Thymus (tissue), 11 donors: ENCODE results near the gene TSSC4. TPM values are rescaled to one million over a fixed set of nuclear protein-coding genes. Genes with fewer than 3 reads are reported as not detected.
A peak's percentile ranks its signal among the peaks of the same experiment; 100 is the strongest.

Source experiments
- DNase-seq, 9 donors: peaks; one replicate each; pipeline ENCODE4 v3.0.0-alpha.2; 2013; ENCODE audit warnings: low spot score in 9 of 9, low read depth in 6 of 9, missing footprints in 1 of 9
- H3K27ac ChIP-seq, 2 donors: one replicate each; pipeline ENCODE4 v1.5.1; 2013; ENCODE audit warnings: control low read depth in 1 of 2, low read depth in 1 of 2, low read length in 1 of 2, mild to moderate bottlenecking in 1 of 2, moderate library complexity in 1 of 2
- H3K27me3 ChIP-seq, 2 donors: one replicate each; pipeline ENCODE4 v1.5.1; 2013; ENCODE audit warnings: low read length in 1 of 2; ENCODE audit not compliant: control insufficient read depth in 2 of 2, insufficient read depth in 1 of 2
- H3K36me3 ChIP-seq, 2 donors: one replicate each; pipeline ENCODE4 v1.5.1; 2013; ENCODE audit warnings: low read length in 1 of 2, mild to moderate bottlenecking in 1 of 2, moderate library complexity in 1 of 2; ENCODE audit not compliant: control insufficient read depth in 2 of 2, insufficient read depth in 2 of 2
- H3K4me1 ChIP-seq, 2 donors: one replicate each; pipeline ENCODE4 v1.5.1; 2013; ENCODE audit warnings: low read length in 2 of 2; ENCODE audit not compliant: control insufficient read depth in 2 of 2, insufficient read depth in 2 of 2
- H3K4me3 ChIP-seq, 2 donors: one replicate each; pipeline ENCODE4 v1.5.1; 2013; ENCODE audit warnings: low read length in 2 of 2, control low read depth in 1 of 2, mild to moderate bottlenecking in 1 of 2
- H3K9me3 ChIP-seq, 2 donors: one replicate each; pipeline ENCODE4 v1.5.1; 2013; ENCODE audit warnings: low read length in 1 of 2, mild to moderate bottlenecking in 1 of 2; ENCODE audit not compliant: control insufficient read depth in 2 of 2, insufficient read depth in 1 of 2
- WGBS: extraction: QIAGEN DNeasy Blood & Tissue Kit; methylation state at CpG from one replicate; pipeline ENCODE4 v1.1.7; 2013; 5-methylcytosine and 5-hydroxymethylcytosine counted together
- polyA plus RNA-seq: library from polyadenylated mRNA; stranded (reverse); fragments of 200-250 nt; gene quantifications from one replicate; pipeline ENCODE4 v1.2.3, GENCODE V29; 2013
- total RNA-seq: library from RNA; stranded (reverse); fragments of 120-200 nt; gene quantifications from one replicate; pipeline ENCODE4 v1.2.4, GENCODE V29; 2013
- donor health status: healthy.

Gene TSSC4
- total and polyA plus RNA-seq, 2 donors, result 56.8 to 62.0 TPM

DNA sequence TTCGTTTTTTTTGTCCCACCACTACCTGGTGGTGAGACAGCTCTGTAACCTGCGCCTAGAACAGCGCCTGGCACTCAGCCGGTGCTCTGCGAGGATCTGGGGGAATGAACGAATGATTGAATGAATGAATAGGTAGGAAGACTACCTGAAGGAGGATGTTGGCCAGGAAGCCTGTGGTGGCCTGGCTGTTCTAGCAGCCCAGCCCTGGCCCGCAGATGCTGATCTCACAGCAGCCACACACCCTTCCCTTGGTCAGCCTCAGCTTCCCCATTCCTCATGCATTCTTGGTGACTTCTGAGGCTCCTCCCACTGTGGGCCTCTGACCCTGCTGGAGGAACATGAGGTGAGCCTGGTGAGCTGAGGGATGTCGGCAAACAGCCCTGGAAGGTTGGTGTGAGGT, 40.1 kb downstream of the TSSC4 start:
- 74% methylated on average over 8 of the region's 8 CpGs for WGBS
- DNase-seq, result no peak

DNA sequence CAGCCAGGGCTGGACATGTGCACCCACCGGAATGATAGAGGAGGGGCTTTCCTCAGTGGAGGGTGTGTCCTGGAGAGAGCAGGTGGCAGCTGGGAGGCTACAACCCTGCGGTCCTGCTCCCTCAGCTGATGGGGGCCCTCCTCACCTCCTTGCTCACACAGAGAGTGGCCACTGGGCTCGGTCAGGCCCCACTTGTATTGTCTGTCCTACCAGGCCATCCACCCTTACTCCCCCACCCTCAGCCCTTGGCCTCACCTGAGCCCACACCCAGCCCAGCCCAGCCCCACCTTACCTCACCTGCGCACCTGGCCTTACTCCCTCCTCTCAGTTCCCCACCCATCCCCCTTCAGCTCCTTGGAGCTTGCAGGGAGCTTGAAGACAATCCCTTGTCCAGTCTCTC, 40.6 kb downstream of the TSSC4 start:
- WGBS, result 90% methylated on average over 4 of the region's 4 CpGs
- Histone ChIP-seq H3K36me3 (no peaks in the 10 kb centered on the region), H3K4me1 (peaks cover 8 to 9% of the 10 kb centered on the region in 2 donors), H3K9me3 (peaks cover 0 to 4% of the 10 kb centered on the region in 2 donors), H3K27ac (no peak overlapping the region), H3K27me3 (peaks cover 11 to 46% of the 10 kb centered on the region in 2 donors), H3K4me3 (no peak overlapping the region)
- no peak for DNase-seq

More for the DNA sequence above, 40.1 kb downstream of the TSSC4 start:
- Histone ChIP-seq H3K4me3 (no peak overlapping the region), H3K36me3 (no peaks in the 10 kb centered on the region), H3K9me3 (peaks cover 0 to 4% of the 10 kb centered on the region in 2 donors), H3K4me1 (peaks cover 6 to 8% of the 10 kb centered on the region in 2 donors), H3K27ac (no peak overlapping the region), H3K27me3 (peaks cover 8 to 41% of the 10 kb centered on the region in 2 donors)

DNA sequence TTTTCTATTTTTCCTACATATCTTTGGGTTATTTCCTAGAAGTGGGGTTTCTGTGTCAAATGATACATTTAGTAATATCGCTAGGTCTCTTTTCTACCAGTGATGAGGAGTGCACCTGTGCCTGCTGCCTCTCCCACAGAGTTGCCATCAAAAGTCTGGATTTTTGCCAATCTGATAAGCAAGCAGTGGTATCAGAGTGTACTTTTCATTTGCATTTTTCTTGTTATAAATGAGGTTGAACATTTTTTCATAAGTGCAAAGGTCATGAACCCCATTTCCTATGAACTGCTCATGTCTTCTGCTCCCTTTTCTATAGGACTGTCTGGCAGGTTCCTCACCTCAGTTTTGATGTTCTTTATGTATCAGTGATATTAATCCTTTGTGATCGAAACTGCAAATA, 42.0 kb downstream of the TSSC4 start:
- H3K4me3 ChIP-seq, result no peak overlapping the region
- DNase-seq, result no peak
- 53% methylated on average over 2 of the region's 2 CpGs for WGBS
- H3K4me1 ChIP-seq, result peaks cover 18 to 19% of the 10 kb centered on the region in 2 donors
- no peak overlapping the region for H3K27ac ChIP-seq
- peaks cover 15 to 60% of the 10 kb centered on the region in 2 donors for H3K27me3 ChIP-seq
- peaks cover 0 to 4% of the 10 kb centered on the region in 2 donors for H3K9me3 ChIP-seq
- no peaks in the 10 kb centered on the region for H3K36me3 ChIP-seq

DNA sequence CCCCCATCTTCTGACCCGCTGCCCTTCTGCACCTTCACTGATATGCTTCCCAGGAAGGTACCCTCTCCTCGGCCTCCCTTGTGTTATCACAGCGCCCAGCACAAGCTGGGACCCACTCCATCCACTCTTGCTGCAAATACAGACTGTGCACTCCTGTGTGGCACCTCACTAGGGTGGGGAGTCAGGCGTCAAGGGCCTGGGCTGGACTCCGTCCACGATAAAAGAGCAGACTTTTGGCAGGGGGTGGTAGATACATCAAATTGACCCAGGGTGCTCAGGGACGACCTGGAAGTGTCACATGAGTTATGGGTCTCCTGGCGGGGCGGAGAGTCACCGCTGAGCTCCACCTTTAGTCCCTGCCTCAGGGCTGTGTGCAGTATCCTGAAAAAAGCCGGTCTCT, 42.9 kb downstream of the TSSC4 start:
- WGBS, result 85% methylated on average over 11 of the region's 11 CpGs
- Histone ChIP-seq H3K27me3 (peaks cover 15 to 68% of the 10 kb centered on the region in 2 donors), H3K4me1 (peaks cover 18 to 22% of the 10 kb centered on the region in 2 donors), H3K27ac (no peak overlapping the region), H3K36me3 (no peaks in the 10 kb centered on the region), H3K4me3 (no peak overlapping the region), H3K9me3 (peaks cover 0 to 4% of the 10 kb centered on the region in 2 donors)
- no peak for DNase-seq

DNA sequence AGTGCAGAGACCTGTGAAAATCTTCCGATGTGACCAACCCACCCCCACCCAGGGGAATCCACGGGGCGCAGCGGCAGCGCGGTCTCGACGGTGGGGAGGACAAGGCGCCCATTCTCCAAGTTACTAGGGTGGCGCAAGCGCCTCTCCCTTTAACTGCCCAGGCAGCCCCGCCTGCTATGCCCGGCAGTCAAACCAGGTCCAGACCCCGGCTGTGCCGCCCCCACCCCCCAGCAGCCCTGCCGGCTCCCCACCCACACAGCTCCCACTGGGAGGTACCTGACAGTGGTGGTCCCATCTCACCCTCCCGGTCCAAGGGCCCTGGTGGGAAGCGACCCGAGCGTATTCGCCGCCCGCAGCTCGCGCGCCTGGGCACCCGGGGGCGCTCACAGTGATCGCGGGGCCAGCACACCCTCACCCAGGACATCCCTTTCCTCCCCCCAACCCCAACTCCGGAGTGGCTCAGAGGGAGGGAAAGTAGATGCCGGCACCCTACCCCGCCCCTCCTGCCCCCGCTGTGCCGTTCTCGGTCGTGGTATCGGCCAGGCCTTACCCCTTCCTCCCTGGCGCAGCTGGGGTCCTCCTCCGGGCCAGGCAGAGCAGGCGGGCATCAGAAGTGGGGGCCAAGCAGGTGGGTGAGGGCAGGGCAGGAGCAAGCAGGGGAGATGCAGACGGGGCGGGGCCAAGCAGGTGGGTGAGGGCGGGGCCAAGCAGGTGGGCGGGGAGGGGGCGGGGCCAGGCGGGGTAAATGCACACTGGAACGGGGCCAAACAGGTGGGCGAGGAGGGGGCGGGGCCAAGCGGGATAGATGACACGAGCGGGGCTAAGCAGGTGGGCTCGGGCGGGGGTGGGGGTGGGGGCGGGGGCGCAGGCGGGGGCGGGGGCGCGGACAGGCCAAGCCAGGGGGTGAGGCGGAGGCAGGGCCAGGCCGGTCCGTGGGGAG, 43.6 kb downstream of the TSSC4 start, which contains the start of gene TRPM5:
Gene TRPM5, minus strand, starts transcription at position 634 of the 940 bp plus-strand sequence. CDS start 21,478 bp downstream, outside the sequence.
- Histone ChIP-seq H3K4me1 (peaks cover 18 to 22% of the 10 kb centered on the region in 2 donors), H3K27me3 (peaks cover 15 to 73% of the 10 kb centered on the region in 2 donors), H3K9me3 (peaks cover 0 to 4% of the 10 kb centered on the region in 2 donors), H3K36me3 (no peaks in the 10 kb centered on the region), H3K4me3 (peak within 1 kb of the TSS; percentile 24 to 53), H3K27ac (peak within 1 kb of the TSS in 1 of 2 donors; percentile 42)
- WGBS, result 11% methylated on average over 61 of the region's 64 CpGs
- peak in 2 of 9 donors; percentile 10 to 28 for DNase-seq

DNA sequence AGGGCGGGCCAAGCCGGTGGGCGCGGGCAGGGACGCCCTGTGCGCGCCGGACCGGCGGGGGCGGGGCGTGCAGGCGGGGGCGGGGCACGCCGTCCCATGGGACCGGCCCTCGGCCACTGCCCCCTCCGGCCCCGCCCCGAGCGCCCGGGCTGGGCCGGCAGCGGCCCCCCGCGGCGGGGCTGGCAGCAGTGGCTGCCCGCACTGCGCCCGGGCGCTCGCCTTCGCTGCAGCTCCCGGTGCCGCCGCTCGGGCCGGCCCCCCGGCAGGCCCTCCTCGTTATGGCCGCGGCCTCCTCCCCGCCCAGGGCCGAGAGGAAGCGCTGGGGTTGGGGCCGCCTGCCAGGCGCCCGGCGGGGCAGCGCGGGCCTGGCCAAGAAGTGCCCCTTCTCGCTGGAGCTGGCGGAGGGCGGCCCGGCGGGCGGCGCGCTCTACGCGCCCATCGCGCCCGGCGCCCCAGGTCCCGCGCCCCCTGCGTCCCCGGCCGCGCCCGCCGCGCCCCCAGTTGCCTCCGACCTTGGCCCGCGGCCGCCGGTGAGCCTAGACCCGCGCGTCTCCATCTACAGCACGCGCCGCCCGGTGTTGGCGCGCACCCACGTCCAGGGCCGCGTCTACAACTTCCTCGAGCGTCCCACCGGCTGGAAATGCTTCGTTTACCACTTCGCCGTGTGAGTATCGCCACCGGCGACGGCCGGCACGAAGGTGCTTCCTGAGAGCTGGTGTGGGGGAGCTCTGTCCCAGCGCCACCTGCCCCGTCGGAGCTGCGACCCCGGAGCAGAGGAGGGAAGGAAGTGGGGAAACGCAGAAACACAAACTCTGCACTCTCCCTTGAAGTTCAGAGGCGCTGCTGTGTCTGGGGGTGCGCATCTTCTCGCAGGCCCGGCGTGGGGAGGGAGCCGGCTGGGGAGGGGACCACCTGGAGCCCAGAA, 44.5 kb downstream of the TSSC4 start, which contains the start of gene KCNQ1:
Gene KCNQ1, plus strand, starts transcription at position 188 of the 925 bp plus-strand sequence. Its CDS starts 91 bp downstream, at position 279.
- WGBS, result 1% methylated on average over 116 of the region's 116 CpGs
- H3K4me3 ChIP-seq, result peak within 1 kb of the TSS; percentile 24 to 53
- peaks cover 0 to 4% of the 10 kb centered on the region in 2 donors for H3K9me3 ChIP-seq
- DNase-seq, result peak in 1 of 9 donors; percentile 28
- H3K4me1 ChIP-seq, result peaks cover 18 to 22% of the 10 kb centered on the region in 2 donors
- peaks cover 15 to 73% of the 10 kb centered on the region in 2 donors for H3K27me3 ChIP-seq
- peak within 1 kb of the TSS in 1 of 2 donors; percentile 42 for H3K27ac ChIP-seq
- H3K36me3 ChIP-seq, result no peaks in the 10 kb centered on the region

DNA sequence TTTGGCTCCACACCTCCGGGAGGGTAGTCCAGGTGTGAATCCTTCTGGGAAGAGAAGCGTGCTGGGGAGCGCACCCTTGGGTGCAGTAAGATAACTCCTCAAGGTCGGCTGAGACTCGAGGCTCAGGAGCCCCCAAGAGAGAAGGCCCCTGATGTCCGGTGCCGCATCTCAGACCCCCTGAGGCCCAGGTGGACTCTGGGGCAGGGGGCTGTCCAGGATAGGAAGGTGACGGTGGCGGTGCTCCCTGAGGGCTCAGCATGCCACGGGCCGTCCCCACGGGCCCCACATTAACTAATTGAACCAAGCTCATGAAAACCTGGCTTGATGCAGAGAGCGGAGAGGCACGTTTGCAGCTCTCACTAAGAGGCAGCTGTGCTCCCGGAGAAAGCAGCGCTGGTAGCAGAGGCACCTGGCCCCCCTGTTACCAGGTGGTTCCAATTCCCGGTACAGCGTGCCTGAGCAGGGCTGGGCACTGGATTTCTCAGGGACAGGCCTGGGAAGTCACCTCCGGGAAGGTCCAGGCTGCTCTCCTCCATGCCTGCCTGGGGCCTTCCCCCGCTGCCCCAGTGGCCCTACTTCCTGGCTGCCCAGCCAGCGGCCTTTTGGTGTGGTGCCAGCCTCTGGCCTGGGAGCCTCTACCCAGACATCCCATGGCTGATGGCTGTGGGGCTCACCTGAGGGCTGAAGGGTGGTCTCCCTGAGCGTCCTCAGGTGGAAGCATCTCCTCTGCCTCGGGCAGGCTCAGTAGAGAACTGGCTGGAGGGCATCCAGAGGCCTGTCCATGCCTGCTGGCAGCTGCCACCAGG, 45.4 kb downstream of the TSSC4 start:
- 73% methylated on average over 23 of the region's 23 CpGs for WGBS
- Histone ChIP-seq H3K4me3 (peak overlapping the region; percentile 24 to 53), H3K36me3 (no peaks in the 10 kb centered on the region), H3K27me3 (peaks cover 15 to 66% of the 10 kb centered on the region in 2 donors), H3K9me3 (peaks cover 0 to 4% of the 10 kb centered on the region in 2 donors), H3K4me1 (peaks cover 18 to 22% of the 10 kb centered on the region in 2 donors), H3K27ac (no peak overlapping the region)
- no peak for DNase-seq
